ENCODE data around the gene SAMD11.

DNA sequence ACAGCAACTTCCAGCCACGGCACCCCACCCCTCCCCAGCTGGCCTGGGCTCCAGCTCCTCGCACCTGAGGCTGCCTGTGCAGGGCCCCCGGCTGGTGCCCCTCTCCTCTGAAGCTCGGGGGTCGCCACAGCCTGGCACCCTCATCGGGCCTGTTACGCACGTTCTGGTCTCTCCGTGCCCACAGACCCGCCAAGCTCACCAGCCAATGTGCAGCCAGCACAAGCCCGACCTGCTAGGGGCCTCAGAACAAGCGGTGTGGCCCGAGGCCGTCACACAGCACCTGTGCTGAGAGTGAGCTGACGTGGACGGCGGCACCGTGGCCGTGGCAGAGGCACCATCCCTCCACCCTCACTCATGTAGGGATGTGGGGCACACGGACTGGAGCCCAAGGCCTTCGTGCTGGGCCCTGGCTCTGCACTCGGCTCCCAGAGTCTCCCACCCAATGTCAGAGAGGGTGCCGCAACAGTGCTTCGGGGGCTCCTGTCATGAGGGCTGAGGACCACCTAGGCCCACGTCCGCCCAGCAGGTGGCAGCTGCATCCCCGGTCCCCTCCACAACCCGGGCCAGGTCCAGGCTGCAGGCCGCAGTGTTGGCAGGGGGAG lies 4.4 kb upstream of the SAMD11 start:
- TF ChIP-seq, protein P1, sequence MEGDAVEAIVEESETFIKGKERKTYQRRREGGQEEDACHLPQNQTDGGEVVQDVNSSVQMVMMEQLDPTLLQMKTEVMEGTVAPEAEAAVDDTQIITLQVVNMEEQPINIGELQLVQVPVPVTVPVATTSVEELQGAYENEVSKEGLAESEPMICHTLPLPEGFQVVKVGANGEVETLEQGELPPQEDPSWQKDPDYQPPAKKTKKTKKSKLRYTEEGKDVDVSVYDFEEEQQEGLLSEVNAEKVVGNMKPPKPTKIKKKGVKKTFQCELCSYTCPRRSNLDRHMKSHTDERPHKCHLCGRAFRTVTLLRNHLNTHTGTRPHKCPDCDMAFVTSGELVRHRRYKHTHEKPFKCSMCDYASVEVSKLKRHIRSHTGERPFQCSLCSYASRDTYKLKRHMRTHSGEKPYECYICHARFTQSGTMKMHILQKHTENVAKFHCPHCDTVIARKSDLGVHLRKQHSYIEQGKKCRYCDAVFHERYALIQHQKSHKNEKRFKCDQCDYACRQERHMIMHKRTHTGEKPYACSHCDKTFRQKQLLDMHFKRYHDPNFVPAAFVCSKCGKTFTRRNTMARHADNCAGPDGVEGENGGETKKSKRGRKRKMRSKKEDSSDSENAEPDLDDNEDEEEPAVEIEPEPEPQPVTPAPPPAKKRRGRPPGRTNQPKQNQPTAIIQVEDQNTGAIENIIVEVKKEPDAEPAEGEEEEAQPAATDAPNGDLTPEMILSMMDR (IDR thresholded peaks at IDR 0.05): no peak
- TF ChIP-seq POLR2A (IDR thresholded peaks at IDR 0.05) (no peak), EP300 (IDR thresholded peaks at IDR 0.05) (no peak)
